ENCODE results near the gene POF1B. TPM values are rescaled to one million over a fixed set of nuclear protein-coding genes. Genes with fewer than 3 reads are reported as not detected.
"Not testable (repeated sequence)": the region's sequence is repeated elsewhere in the genome, so short reads cannot be mapped to it uniquely, and the experiment has no call there.

Gene POF1B
- total and polyA plus RNA-seq, 2 donors (not counting 1 experiment from before 2014, with no cell fraction given): not detected

DNA sequence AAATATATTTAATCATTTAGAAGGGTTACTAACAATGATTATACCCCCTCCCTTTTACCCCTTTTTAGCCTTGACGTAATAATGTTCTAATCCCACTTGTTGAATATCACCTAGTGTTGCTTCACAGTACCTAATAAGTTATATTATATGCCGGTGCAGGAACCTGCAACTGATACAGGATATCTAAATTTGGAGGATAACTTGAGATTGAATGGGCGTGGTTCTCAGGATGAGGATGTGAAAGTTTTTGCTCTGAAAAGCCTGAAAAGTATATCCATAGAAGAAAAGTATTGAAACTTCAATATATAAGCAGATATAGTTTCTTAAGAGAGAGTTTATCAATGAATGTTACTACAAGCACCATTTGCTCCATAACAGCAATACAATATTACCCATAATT lies 75.9 kb downstream of the POF1B start:
- Histone ChIP-seq H3K27me3 (ENCODE audit: control insufficient read depth, insufficient read depth, low read length) (no peaks in the 10 kb centered on the region), H3K27ac (ENCODE audit: insufficient read depth, low read length) (no peak overlapping the region), H3K4me2 (ENCODE audit: extremely low read depth, insufficient read depth, low read length) (no peak overlapping the region), H3K9me3 (ENCODE audit: control insufficient read depth, insufficient read depth, low read depth, low read length) (no peaks in the 10 kb centered on the region), H3K9ac (ENCODE audit: insufficient read depth, low read length) (no peak overlapping the region), H3K4me1 (ENCODE audit: control insufficient read depth, extremely low read depth, insufficient read depth, low read length) (no peaks in the 10 kb centered on the region), H3K36me3 (ENCODE audit: control insufficient read depth, insufficient read depth, low read length) (no peaks in the 10 kb centered on the region), H3K4me3 (replicated peaks in 1 of 4; ENCODE audit: control extremely low read depth in 1 of 4, insufficient read depth in 1 of 4, low read depth in 3 of 4, low read length in 4 of 4) (no peak overlapping the region), H3K79me2 (ENCODE audit: control insufficient read depth, insufficient read depth, low read length) (no peaks in the 10 kb centered on the region), H4K20me1 (ENCODE audit: control insufficient read depth, extremely low read depth, insufficient read depth, low read length) (no peaks in the 10 kb centered on the region), H2AFZ (ENCODE audit: low read length) (no peak overlapping the region)
- no peak for TF ChIP-seq EZH2 (IDR thresholded peaks at IDR 0.05; ENCODE audit: low read length, missing control alignments)
- TF ChIP-seq, protein P1, sequence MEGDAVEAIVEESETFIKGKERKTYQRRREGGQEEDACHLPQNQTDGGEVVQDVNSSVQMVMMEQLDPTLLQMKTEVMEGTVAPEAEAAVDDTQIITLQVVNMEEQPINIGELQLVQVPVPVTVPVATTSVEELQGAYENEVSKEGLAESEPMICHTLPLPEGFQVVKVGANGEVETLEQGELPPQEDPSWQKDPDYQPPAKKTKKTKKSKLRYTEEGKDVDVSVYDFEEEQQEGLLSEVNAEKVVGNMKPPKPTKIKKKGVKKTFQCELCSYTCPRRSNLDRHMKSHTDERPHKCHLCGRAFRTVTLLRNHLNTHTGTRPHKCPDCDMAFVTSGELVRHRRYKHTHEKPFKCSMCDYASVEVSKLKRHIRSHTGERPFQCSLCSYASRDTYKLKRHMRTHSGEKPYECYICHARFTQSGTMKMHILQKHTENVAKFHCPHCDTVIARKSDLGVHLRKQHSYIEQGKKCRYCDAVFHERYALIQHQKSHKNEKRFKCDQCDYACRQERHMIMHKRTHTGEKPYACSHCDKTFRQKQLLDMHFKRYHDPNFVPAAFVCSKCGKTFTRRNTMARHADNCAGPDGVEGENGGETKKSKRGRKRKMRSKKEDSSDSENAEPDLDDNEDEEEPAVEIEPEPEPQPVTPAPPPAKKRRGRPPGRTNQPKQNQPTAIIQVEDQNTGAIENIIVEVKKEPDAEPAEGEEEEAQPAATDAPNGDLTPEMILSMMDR (conservative IDR thresholded peaks at IDR 0.05 in 1 of 2, IDR thresholded peaks at IDR 0.05 in 1 of 2; ENCODE audit: low read depth in 1 of 2, low read length in 2 of 2): no peak
- no peak for DNase-seq (ENCODE audit: low read depth in 2 of 2)

DNA sequence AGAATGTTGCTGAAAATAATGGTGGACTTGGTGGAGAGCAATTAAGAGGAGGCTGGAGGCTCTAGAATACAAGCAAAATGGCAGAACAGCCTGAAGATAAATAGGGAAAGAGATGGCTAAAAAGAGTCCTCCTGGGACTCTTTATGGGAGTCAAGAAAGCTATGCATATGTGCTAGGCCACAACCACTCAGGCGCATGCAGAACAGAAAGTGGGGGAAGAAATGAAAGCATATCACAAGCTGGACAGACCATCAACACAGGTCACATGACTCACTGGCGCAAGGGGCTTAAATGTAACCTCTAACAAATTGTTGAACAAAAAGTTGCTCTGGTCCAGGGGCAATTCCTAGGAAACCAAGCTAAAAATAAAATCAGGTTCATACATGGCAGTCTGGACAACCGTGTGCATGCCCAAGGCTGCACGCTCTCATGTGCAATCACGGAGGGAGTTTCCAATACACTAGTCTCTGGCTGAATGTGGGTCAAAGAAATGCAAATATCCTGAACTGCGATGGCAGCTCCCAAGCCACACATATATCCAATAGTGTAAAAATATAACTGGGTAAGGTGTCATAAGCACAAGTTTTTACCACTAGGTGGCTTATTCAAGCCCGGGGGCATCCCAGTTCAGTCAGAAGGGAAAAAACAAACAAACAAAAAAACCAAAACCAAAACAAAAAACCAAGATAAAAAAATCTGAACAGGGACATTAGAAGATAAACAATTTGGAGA lies 90.3 kb downstream of the POF1B start:
- no peaks in the 10 kb centered on the region for H3K36me3 ChIP-seq (ENCODE audit: control insufficient read depth, insufficient read depth, low read length)
- TF ChIP-seq, protein P1 (conservative IDR thresholded peaks at IDR 0.05 in 1 of 2, IDR thresholded peaks at IDR 0.05 in 1 of 2; ENCODE audit: low read depth in 1 of 2, low read length in 2 of 2): no peak
- no peak for TF ChIP-seq EZH2 (IDR thresholded peaks at IDR 0.05; ENCODE audit: low read length, missing control alignments)
- no peak overlapping the region for H3K27ac ChIP-seq (ENCODE audit: insufficient read depth, low read length)
- no peak for DNase-seq (ENCODE audit: low read depth in 2 of 2)
- H3K4me2 ChIP-seq (ENCODE audit: extremely low read depth, insufficient read depth, low read length): no peak overlapping the region
- H3K4me3 ChIP-seq (replicated peaks in 1 of 4; ENCODE audit: control extremely low read depth in 1 of 4, insufficient read depth in 1 of 4, low read depth in 3 of 4, low read length in 4 of 4): no peak overlapping the region
- H3K79me2 ChIP-seq (ENCODE audit: control insufficient read depth, insufficient read depth, low read length): no peaks in the 10 kb centered on the region
- H3K27me3 ChIP-seq (ENCODE audit: control insufficient read depth, insufficient read depth, low read length): no peaks in the 10 kb centered on the region
- no peaks in the 10 kb centered on the region for H3K4me1 ChIP-seq (ENCODE audit: control insufficient read depth, extremely low read depth, insufficient read depth, low read length)
- H3K9me3 ChIP-seq (ENCODE audit: control insufficient read depth, insufficient read depth, low read depth, low read length): no peaks in the 10 kb centered on the region
- no peak overlapping the region for H3K9ac ChIP-seq (ENCODE audit: insufficient read depth, low read length)
- no peak overlapping the region for H2AFZ ChIP-seq (ENCODE audit: low read length)
- H4K20me1 ChIP-seq (ENCODE audit: control insufficient read depth, extremely low read depth, insufficient read depth, low read length): no peaks in the 10 kb centered on the region

DNA sequence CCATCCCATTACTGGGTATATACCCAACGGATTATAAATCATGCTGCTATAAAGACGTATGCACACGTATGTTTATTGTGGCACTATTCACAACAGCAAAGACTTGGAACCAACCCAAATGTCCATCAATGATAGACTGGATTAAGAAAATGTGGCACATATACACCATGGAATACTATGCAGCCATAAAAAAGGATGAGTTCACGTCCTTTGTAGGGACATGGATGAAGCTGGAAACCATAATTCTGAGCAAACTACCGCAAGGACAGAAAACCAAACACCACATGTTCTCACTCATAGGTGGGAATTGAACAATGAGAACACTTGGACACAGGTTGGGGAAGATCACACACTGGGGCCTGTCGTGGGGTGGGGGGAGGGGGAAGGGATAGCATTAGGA lies 94.2 kb downstream of the POF1B start:
- not testable (repeated sequence) for H3K9me3 ChIP-seq (ENCODE audit: control insufficient read depth, insufficient read depth, low read depth, low read length); H3K4me2 ChIP-seq (ENCODE audit: extremely low read depth, insufficient read depth, low read length); H2AFZ ChIP-seq (ENCODE audit: low read length); H3K4me1 ChIP-seq (ENCODE audit: control insufficient read depth, extremely low read depth, insufficient read depth, low read length); H3K9ac ChIP-seq (ENCODE audit: insufficient read depth, low read length); H3K79me2 ChIP-seq (ENCODE audit: control insufficient read depth, insufficient read depth, low read length); H3K27me3 ChIP-seq (ENCODE audit: control insufficient read depth, insufficient read depth, low read length); DNase-seq (ENCODE audit: low read depth in 2 of 2); H3K4me3 ChIP-seq (replicated peaks in 1 of 4; ENCODE audit: control extremely low read depth in 1 of 4, insufficient read depth in 1 of 4, low read depth in 3 of 4, low read length in 4 of 4); H3K36me3 ChIP-seq (ENCODE audit: control insufficient read depth, insufficient read depth, low read length); H4K20me1 ChIP-seq (ENCODE audit: control insufficient read depth, extremely low read depth, insufficient read depth, low read length); H3K27ac ChIP-seq (ENCODE audit: insufficient read depth, low read length)

All from fibroblast of lung (primary cell).